Activated CD4-positive, alpha-beta T cell treated with anti-CD3 and anti-CD28 coated beads for 24 hours (primary cell): ENCODE measurements around the gene IL17RC.
"Not testable (repeated sequence)": the region's sequence is repeated elsewhere in the genome, so short reads cannot be mapped to it uniquely, and the experiment has no call there.

Experiments used
- DNase-seq, 2 donors: peaks; one replicate each; pipeline ENCODE4 v3.0.0-alpha.2; 2020; ENCODE audit warnings: low read depth in 2 of 2

Gene IL17RC

DNA sequence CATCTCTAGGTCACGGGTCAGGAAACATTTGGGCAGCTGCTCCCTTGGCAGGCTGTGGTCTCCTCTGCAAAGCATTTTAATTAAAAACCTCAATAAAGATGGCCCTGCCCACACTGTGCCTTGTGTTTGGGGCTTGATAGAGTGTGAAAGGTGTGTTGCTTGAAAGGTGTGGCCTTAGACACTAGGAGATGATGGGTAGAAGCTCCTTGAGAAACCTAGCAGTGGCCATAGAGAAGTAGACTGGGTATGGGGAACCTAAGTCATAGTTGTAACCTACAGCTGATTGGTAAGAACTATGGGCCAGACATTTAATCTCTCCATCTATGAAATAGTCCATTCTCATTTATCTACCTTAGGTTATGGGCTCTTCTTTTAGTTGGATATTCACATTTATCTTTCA, 23.2 kb upstream of the IL17RC start:
- DNase-seq: no peak

DNA sequence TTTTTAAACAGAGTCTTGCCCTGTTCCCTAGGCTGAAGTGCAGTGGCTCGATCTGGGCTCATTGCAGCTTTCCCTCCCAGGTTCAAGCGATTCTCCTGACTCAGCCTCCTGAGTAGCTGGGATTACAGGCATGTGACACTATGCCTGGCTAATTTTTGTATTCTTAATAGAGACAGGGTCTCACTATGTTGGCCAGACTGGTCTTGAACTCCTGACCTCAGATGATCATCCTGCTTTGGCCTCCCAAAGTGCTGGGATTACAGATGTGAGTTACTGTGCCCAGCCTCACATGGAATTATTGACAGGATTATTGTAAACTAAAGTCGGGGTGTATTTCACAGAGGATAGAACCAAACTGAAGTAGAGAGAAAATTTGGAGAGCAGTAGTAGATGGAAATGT, 21.2 kb upstream of the IL17RC start:
- DNase-seq: not testable (repeated sequence)

DNA sequence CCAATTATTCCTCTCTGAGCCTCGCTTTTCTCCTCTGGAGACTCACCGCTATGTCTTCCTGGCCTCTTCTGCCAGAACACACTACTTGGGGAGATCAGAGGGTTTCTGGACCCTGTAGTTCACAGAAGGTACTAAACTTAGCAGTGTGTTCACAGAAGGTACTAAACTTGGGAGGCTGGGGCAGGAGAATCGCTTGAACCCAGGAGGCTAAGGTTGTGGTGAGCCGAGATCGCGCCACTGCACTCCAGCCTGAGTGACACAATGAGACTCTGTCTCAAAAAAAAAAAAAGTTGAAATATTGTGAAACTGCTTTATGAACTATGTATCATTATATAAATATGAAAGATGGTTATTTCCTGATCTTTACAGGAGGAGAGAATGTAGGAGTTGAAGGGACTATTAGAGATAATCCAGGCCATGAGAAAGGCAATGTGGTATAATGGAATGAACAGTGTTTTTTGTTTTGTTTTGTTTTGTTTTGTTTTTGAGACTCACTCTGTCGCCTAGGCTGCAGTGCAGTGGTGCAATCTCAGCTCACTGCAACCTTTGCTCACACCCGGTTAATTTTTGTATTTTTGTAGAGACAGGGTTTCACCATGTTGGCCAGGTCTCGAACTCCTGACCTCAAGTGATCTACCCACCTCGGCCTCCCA, 20.0 kb upstream of the IL17RC start:
- not testable (repeated sequence) for DNase-seq

DNA sequence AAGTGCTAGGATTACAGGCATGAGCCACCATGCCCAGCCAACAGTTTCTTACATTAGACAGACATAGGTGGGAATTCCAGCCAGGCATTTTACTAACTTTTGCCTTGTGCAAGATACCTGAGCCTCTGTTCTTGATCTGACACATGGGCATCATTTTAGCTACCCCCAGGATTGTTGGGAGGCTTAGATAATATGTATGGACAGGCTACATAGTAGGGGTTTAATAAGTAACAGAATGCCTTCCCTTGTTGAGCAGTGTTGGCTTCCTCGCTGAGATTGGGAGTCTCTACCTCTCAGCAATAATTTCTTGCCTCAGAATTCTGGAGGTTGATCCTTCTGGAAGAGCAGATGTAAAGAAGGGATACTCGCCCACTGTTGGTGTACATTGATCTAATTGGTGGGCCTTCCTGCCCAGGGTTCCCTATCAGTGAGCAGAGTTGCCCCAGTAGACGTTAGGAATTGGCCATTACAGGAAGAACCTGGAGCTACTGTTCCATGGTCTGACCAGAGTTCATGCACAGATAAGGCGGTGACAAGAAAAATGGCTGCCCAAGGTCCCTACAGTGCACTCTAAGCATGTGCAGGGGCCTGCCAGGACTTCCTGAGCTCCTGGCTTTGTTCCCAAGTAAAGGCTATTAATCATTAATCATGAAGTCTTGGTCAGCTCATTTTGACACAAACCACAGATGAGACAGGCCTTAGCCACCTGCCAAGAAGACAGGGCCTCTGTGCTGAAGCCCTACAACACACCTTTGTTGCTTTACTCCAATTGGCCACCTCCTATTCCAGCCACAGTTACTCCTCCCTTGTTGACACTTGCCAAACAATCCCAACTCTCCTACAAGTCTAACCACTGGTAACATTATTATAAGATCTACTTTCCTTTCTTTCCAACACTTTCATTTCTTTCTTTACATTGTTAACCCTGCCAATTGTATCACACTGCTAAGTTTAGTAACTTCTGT, 19.2 kb upstream of the IL17RC start:
- no peak for DNase-seq

DNA sequence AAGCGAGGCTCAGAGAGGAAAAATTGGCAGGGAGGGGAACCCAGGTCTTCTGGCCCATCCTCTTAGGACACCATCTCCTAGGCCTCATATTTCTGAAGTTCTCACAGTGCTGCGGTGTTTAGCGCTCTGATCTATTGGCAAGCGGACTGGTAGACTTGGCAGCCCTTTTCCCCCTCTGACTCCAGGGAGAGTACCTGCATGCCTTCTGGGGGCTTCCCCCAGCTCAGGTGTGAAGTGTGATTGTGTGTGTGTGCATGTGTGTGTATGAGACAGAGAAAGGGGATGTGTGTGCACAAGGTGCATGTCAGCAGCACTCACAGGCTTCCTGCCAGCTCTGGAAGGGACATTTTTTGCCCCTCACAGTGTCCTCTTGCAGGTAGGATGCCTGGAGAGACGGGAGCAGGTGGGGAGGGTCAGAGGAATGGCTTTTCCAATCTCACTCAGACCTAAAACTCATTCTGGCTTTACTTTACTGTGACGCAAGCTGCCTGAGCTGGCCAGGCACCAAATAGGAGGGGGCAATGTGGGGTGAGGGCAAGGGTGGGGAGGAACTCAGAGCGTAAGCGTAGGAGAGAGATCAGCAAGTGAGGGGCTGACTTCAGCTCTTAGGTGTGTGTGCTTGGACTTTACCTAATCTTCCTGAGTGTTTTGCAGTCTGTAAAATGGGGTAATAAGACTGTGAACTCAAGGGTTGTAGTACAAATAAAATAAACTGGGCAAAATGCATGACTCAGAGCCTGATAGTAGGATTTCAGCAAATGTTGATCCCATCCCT, 18.2 kb upstream of the IL17RC start:
- DNase-seq: no peak

DNA sequence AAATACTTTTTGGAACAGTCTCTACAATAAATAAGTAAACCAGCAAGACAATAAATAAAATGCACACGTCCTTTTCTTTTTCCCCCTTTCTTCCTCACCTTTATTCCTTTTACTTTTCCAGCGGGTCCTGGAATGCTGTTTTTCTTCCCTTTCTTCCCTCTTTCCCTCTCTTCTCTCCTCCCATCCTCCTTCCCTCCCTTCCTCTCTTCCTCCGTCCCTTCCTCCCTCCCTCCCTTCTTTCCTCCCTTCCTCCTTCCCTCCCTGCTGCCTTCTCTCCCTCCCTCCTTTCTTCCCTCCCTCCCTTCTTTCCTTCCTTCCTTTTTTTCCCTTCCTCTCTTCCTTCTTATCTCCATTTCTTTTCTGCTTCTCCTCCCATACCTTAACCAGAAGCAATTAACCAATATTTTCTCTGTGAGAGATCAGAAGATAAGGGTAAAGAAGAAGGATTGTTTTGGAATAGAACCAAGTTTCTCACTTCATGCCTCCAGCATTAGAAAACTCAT, 17.6 kb upstream of the IL17RC start:
- DNase-seq: no peak

DNA sequence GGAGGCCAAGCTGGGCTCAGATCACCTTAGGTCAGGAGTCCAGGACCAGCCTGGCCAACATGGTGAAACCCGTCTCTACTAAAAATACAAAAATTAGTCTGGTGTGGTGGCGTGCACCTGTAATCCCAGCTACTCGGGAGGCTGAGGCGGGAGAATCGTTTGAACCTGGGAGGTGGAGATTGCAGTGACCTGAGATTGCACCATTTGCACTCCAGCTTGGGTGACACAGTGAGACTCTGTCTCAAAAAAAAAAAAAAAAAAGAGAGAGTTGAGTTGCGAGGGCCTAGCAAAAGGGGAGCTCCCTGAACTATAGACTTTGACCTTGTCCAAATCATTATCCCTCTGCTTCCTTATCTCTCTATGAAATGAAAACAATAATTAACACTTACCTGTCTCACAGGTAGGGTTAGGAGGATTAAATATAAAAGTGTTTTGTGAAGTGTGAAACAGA, 15.9 kb upstream of the IL17RC start:
- not testable (repeated sequence) for DNase-seq

DNA sequence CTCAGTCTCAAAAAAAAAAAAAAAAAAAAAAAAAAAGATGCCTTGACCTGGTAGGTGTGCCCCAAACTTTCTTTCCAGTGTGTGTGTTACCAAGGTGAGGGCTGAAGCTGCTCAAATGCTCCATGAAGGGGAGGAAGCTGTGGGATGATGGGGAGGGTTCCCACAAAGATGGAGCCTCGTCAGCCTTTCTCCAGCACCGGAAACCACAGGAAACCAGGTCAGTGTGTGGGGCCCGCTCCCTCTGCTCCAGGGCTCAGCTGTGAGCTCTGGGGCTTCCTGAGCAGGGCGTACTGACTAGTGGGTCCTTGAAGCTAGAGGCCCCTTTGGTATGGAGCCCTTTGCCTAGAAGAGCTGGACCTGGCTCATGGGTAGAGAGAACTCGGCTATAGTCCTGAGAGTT, 14.9 kb upstream of the IL17RC start:
- DNase-seq: no peak

DNA sequence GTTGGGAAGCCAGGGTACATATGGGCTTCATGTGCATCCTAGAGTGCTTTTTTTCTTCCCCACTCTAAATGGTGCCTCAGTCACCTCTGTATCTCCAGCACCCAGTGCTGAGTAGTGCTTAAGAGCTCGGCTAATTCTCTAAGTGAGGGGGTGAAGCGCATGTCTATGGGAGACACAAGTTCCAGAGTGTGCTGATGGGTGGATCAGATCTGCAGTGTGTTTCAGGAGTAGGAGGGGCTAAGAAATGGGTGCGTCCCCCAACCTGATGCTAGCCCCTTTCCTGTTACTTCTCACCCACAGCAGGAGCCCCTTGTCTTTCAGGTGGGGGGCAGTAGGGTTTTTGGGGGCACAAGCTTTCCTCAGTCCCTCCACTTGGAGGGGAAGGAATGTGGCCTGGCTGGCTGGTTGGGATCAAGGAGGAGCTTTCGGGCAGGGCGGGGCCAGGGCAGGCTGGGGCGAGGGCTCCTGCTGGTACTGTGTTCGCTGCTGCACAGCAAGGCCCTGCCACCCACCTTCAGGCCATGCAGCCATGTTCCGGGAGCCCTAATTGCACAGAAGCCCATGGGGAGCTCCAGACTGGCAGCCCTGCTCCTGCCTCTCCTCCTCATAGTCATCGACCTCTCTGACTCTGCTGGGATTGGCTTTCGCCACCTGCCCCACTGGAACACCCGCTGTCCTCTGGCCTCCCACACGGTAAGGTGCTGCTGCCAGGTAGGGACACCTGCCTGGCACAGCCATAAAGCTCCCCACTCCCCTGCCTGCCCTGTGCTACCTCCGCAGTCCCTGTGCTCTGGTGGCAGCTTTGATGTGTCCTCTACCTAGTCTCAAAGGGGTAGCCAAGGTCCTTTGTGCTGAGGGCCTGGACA, 14.3 kb upstream of the IL17RC start, which contains the start of gene IL17RE:
IL17RE (plus strand) TSS at position 477 of the 866 bp plus-strand sequence; CDS start at position 562, 85 bp downstream.
- no peak for DNase-seq

DNA sequence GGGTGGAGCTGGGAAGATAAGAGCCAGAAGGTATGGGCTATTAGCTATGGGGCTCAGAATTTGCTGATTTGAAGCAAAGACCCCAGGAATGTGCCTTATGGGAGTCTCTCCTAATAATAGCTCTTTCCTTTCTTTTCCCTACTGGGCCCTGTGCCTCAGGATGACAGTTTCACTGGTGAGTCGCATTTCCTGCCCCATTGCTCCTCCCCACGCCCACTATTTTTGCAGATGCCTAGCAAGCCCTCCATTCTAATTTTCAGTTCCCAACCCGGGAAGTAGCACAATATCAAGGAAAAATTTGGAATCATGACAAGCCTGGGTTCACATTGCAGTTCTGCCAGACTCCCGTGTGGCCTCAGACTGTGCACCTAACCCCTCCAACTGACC, 13.7 kb upstream of the IL17RC start:
- no peak for DNase-seq

DNA sequence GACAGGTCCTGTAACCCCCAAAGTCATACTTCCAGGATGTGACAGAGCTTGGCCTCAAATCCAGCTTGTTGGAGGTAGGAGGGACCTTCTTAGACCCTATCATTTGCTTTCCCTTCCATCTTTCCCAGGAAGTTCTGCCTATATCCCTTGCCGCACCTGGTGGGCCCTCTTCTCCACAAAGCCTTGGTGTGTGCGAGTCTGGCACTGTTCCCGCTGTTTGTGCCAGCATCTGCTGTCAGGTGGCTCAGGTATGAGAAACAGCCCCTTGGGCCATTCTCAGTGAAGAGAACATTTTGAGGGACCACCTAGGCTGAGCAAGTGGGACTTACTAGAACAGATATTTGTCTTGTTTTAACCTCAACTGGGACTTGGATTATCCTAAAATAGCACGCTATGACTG, 13.0 kb upstream of the IL17RC start:
- DNase-seq: no peak

DNA sequence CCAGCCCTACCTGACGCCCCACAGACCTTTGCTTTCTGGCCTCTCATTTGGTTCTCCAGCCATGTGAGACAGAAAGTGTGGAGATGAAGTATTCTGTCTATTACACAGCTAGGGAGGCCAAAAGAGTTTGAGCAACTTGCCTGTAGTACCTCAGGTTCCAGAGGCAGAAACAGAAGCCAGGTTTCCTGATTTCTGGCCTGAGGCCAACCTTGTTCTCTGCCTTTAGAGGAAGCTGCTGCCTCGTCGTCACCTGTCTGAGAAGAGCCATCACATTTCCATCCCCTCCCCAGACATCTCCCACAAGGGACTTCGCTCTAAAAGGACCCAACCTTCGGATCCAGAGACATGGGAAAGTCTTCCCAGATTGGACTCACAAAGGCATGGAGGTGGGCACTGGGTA, 10.4 kb upstream of the IL17RC start:
- DNase-seq: no peak

DNA sequence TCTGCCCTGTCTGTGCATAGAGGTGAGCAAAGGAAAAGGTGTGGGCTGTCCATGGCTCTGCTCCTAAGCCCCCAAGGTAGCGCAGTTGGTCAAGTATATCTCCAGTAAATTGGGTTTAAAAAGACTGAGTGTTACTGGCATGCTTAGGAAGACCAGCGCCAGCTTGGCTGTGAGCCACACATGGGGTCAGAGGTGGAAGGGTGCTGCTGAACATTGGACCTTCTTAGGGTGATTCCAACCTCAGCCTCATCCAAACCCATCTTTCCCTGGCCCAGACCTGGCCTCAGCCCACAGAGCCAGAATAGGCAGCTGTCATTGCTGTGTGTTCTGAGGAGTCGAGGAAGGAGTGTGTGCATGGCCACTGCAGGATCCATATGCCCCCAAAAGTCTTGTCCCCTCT, 8.6 kb upstream of the IL17RC start:
- no peak for DNase-seq

DNA sequence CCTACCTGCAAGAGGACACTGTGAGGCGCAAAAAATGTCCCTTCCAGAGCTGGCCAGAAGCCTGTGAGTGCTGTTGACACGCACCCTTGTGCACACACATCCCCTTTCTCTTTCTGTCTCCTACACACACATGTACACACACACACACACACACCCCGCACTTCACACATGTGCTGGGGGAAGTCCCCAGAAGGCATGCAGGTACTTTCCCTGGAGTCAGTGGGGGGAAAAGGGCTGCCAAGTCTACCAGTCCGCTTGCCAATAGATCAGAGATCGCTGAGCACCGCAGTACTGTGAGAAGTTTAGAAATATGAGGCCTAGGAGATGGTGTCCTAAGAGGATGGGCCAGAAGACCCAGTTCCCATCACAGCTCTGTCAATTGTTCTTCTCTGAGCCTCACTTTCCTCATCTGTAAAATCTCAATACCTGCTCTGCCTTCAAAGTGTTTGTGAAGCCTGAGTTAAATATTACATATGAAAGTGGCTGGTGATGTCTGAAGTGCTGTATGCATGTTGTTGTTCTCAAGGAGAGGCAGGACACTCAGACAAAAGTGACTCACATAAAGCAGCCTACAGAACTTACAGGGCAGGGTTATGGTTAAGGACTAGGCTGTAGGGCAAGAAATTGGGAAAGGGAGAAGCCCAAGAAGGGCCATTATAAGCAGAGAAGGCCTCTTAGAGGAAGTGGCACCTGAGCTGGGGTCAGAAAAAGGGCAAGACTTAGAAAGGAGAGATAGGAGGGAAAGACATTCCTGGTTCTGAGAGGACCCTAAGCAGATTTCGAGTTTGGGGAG, 7.5 kb upstream of the IL17RC start:
- DNase-seq: no peak

DNA sequence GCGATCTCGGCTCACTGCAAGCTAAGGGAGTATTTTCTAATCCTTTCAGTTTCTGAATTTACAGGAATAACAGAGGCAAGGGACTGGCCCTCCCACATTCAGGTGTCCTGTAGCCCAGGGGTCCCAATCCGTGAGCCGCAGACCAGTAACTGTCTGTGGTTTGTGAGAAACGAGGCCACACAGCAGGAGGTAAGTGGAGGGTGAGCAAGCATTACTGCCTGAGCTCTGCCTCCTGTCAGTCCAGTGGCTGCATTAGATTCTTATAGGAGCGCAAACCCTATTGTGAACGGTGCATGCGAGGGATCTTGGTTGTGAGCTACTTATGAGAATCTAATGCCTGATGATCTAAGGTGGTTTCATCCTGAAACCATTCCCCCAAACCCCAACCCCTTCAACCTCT, 5.0 kb upstream of the IL17RC start:
- DNase-seq: no peak

DNA sequence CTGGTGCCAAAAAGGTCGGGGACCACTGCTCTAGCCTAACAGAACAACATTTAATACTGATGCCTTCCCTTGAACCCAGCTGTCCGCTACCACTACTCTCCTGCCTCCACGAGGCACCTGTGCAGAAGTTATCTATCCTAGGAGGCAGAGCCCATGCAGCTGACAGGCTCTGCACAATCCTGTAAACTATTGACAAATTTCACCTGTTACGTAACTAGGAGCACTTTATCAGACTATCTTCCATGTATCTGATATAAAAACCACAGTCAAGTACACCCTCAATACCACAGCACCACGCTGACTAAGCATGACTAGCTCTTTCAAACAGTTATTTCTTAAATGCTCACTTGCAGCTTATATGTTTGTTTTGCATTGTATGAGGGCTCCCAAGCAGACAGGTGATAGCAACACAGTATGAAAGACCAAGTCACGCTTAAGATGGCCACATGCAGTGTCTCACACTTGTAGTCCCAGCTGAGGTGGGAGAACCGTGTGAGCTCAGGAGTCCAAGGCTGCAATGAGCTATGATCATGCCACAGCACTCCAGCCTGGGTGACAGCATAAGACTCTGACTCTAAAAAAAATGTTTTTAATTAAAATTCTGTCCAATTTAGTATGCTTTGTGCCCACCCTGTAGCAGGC, 4.5 kb upstream of the IL17RC start:
- DNase-seq: no peak

DNA sequence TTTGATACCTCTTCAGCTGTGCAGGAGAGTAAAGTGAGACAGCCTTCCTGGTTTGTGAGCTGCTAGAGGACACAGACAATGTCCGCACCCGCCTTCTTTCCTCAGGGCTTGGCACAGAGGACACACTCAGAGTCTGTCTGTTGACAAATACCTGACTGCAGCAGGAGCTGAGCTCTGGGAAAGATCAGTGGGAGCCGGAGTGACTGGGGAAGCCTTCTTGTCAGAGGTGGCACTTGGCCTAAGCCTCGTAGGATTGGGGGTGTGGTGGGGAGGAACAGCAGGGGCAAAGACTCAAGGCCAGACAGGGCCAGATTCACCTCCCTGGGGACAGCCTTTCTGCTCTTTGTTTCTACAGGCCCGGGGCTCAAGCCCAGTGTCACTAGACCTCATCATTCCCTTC, 3.3 kb upstream of the IL17RC start:
- no peak for DNase-seq

DNA sequence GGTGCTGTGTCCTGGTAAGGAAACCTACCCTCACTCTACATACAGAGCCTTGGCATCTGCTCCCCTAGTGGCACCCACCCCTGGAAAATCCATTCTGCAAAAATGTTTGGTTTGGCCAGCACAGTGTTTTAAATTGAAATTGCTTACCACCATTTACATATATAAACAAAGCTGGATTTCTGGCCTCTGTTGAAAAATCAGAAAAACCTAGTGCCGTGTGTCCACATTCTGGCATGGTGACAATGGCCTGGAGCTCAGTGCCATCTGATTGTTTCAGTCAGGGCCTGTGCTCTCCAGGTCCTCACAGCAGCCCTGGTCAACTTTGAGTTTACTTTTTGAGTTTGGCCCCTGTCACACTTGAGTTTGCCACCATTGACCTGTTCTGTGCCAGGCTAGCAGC, 2.9 kb upstream of the IL17RC start:
- no peak for DNase-seq

DNA sequence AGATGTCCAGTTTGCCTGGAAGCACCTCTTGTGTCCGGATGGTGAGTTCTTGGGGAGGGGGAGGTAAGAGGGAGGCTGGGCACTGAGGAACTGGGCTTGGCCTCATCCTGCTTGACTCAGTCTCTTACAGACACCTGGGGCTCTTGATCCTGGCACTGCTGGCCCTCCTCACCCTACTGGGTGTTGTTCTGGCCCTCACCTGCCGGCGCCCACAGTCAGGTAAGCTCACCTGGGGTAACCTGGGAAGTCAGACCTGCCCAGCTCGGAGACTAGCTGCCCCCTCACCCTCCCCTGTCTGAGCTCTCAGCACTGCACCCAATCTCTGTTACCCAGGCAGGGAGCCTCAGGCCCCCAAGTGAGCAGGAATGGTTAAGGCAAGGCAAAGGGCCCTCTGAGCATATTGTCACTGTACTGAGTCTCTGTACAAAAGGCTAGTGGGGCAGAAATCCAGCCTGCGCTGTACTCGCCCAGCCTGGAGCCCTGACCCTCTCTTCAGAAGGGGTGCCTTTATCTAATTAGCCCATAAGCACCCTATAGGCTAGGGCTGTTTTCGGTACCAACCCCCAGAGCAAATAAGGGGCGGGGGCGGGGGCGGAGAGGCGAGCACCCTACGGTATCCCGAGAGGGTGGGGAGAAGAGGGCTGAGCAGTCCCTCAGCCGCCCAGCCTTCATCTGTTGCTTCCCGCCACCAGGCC, 2.2 kb upstream of the IL17RC start:
- DNase-seq: peak in 1 of 2 donors; percentile 27
